ENCODE results near the gene S100G. TPM values are rescaled to one million over a fixed set of nuclear protein-coding genes. Genes with fewer than 3 reads are reported as not detected.
"Not testable (repeated sequence)": the region's sequence is repeated elsewhere in the genome, so short reads cannot be mapped to it uniquely, and the experiment has no call there.

The S100G gene
- total RNA-seq, 2 donors from 2014 or later = not detected

GRCh38 chrX:16610121-16610621 lies 39.8 kb upstream of the S100G start:
- no peak for DNase-seq (ENCODE audit: low spot score)
- no peaks in the 10 kb centered on the region for H3K27me3 ChIP-seq
- no peak overlapping the region for H3K4me3 ChIP-seq
- no peak overlapping the region for H3K27ac ChIP-seq
- H3K4me1 ChIP-seq = no peaks in the 10 kb centered on the region
- no peak for TF ChIP-seq CTCF (IDR thresholded peaks at IDR 0.05)
- H3K9me3 ChIP-seq = no peaks in the 10 kb centered on the region
- H3K36me3 ChIP-seq = no peaks in the 10 kb centered on the region

DNA sequence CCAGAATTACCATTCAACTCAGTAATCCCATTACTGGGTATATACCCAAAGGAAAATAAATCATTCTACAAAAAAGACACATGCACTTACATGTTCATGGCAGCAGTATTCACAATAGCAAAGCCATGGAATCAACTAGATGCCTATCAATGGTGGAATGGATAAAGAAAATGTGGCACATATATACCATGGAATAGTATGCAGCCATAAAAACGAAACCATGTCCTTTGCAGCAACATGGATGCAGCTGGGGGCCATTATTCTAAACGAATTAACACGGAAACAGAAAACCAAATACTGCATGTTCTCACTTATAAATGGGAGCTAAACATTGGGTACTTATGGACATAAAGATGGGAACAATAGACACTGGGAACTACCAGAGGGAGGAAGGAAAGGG lies 39.3 kb upstream of the S100G start:
- H3K36me3 ChIP-seq; H3K27me3 ChIP-seq; H3K4me1 ChIP-seq; DNase-seq (ENCODE audit: low spot score); H3K27ac ChIP-seq; H3K9me3 ChIP-seq; H3K4me3 ChIP-seq: not testable (repeated sequence)

- Histone ChIP-seq H3K9me3 (no peaks in the 10 kb centered on the region), H3K4me3 (no peak overlapping the region), H3K36me3 (no peaks in the 10 kb centered on the region), H3K4me1 (no peaks in the 10 kb centered on the region), H3K27ac (no peak overlapping the region), H3K27me3 (no peaks in the 10 kb centered on the region)
- no peak for TF ChIP-seq CTCF (IDR thresholded peaks at IDR 0.05)
- no peak for DNase-seq (ENCODE audit: low spot score)
Measured at GRCh38 chrX:16612257-16612897, 37.6 kb upstream of the S100G start.

- H3K4me3 ChIP-seq = no peak overlapping the region
- no peaks in the 10 kb centered on the region for H3K36me3 ChIP-seq
- no peak for TF ChIP-seq CTCF (IDR thresholded peaks at IDR 0.05)
- no peak for DNase-seq (ENCODE audit: low spot score)
- H3K4me1 ChIP-seq = no peaks in the 10 kb centered on the region
- no peak overlapping the region for H3K27ac ChIP-seq
- H3K9me3 ChIP-seq = no peaks in the 10 kb centered on the region
- H3K27me3 ChIP-seq = no peaks in the 10 kb centered on the region
Measured at GRCh38 chrX:16617382-16617781, 32.6 kb upstream of the S100G start.

- H3K4me3 ChIP-seq = no peak overlapping the region
Measured at GRCh38 chrX:16618422-16618821, 31.5 kb upstream of the S100G start.

GRCh38 chrX:16619024-16619423 lies 30.9 kb upstream of the S100G start:
- Histone ChIP-seq H3K27ac (no peak overlapping the region), H3K36me3 (no peaks in the 10 kb centered on the region), H3K4me3 (no peak overlapping the region), H3K27me3 (no peaks in the 10 kb centered on the region), H3K9me3 (no peaks in the 10 kb centered on the region), H3K4me1 (no peaks in the 10 kb centered on the region)
- no peak for TF ChIP-seq CTCF (IDR thresholded peaks at IDR 0.05)
- DNase-seq (ENCODE audit: low spot score) = no peak

More at GRCh38 chrX:16618422-16618821, 31.5 kb upstream of the S100G start:
- no peaks in the 10 kb centered on the region for H3K36me3 ChIP-seq
- H3K9me3 ChIP-seq = no peaks in the 10 kb centered on the region
- no peak overlapping the region for H3K27ac ChIP-seq
- TF ChIP-seq CTCF (IDR thresholded peaks at IDR 0.05) = no peak
- H3K27me3 ChIP-seq = no peaks in the 10 kb centered on the region
- no peaks in the 10 kb centered on the region for H3K4me1 ChIP-seq
- DNase-seq (ENCODE audit: low spot score) = no peak

GRCh38 chrX:16628511-16628910 lies 21.4 kb upstream of the S100G start:
- not testable (repeated sequence) for H3K36me3 ChIP-seq; H3K4me1 ChIP-seq; H3K9me3 ChIP-seq; H3K4me3 ChIP-seq; H3K27ac ChIP-seq; DNase-seq (ENCODE audit: low spot score); H3K27me3 ChIP-seq
